GM12892 (cell line): ENCODE data around the gene MCCC2.

ENCODE experiments used
- POLR2AphosphoS5 ChIP-seq: IDR thresholded peaks from 2 replicates; pipeline ENCODE4 v1.6.1; 2011; ENCODE audit warnings: low read depth, low read length, control low read depth
- TAF1 ChIP-seq: IDR thresholded peaks from 2 replicates; pipeline ENCODE4 v1.6.1; 2011; ENCODE audit warnings: low read depth, mild to moderate bottlenecking, control low read depth, low read length, borderline replicate concordance

GRCh38 chr5:71588533-71588885 lies 1.4 kb downstream of the MCCC2 start:
- TF ChIP-seq POLR2AphosphoS5: no peak
- TF ChIP-seq TAF1: no peak
